Measurements from ENCODE around the gene PDX1.

Gene PDX1

DNA sequence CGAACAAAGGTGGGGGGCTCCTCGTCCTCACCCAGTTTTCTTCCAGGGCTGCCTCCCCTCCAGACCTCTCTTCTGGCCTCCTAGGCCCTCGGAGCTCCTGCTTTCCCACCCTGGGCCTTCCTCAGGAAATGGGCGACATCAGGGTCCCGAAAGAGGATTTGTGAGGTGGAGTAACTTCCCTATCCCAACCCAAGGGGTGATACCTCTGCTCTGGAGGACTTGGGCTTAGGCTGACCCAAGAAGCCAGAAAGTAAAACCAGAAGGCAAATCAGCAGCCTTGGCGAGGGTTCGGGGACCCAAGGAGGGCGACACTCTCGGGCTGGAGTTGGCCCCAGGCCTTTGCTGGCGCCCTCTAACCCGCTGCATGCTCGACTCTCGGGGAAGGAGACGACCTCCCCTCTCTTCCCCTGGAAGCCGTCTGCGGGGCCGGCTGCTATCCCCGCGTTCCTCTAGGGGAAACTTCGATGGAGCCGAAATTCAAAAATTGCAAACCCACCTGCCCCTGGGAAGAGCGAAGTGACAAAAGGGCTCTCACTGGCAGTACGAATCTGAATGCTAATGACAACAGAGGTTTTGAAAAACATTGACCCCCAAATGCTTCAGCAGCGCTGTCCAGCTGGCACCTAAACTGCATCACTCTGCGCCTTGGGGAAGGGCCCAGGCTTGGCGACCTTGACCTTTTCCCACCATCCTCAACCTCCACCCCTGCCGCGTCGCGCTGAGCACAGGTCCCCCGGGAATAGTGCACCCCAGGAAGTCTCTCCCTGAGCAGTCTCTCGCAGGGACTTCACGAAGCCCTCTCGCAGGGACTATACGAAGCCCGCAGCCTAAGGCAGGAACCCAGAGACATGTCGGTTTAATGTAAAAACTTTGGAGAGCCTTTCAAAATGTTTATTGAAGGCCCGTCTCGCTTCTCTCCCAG, 2.4 kb downstream of the PDX1 start:
- in situ Hi-C loops (cut with HindIII; ENCODE audit: low sequenced_read_pairs), result no loop called here
- H3K4me3 ChIP-seq (ENCODE audit: low read depth, low read length), result no peak overlapping the region
- TF ChIP-seq, protein P1, sequence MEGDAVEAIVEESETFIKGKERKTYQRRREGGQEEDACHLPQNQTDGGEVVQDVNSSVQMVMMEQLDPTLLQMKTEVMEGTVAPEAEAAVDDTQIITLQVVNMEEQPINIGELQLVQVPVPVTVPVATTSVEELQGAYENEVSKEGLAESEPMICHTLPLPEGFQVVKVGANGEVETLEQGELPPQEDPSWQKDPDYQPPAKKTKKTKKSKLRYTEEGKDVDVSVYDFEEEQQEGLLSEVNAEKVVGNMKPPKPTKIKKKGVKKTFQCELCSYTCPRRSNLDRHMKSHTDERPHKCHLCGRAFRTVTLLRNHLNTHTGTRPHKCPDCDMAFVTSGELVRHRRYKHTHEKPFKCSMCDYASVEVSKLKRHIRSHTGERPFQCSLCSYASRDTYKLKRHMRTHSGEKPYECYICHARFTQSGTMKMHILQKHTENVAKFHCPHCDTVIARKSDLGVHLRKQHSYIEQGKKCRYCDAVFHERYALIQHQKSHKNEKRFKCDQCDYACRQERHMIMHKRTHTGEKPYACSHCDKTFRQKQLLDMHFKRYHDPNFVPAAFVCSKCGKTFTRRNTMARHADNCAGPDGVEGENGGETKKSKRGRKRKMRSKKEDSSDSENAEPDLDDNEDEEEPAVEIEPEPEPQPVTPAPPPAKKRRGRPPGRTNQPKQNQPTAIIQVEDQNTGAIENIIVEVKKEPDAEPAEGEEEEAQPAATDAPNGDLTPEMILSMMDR (IDR thresholded peaks at IDR 0.05; ENCODE audit: low read depth, low read length, missing control alignments), result no peak
- DNase-seq (ENCODE audit: low read depth), result no peak

DNA sequence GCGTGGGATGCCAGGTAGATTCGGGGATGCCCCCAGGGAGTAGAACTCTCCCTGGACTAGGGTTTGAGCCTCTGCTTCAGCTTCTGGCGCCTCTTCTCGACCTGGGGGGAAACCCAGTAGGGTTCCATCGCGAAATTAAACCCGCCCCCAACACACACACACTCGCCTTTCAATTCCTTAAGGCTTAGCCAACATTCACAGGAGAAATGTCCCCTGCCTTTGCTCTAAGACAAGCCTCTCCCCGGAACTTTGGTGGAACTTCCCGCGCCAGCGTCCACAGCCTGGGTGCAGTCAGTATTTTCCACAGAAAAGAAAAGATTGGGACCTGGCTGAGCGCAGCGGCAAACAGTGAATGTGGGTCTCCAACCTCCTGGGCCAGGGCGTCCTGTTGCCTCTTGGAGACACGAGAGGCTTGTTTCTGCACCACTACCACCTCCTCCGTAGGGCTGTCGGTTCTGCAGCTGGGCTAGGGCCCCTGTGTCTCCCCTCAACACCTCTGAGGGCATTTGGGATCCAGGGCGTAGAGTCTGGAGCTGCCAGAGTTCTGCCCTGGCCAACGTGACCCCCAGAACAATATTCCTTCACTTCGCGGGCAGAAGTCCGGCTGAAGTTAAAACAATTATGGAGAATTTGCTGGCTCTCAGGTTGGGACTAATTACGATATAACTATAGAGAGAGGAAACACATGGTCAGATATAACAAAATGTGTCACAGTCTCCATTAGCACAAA, 3.2 kb downstream of the PDX1 start:
- in situ Hi-C loops (cut with HindIII; ENCODE audit: low sequenced_read_pairs), result no loop called here
- no peak overlapping the region for H3K4me3 ChIP-seq (ENCODE audit: low read depth, low read length)
- TF ChIP-seq, protein P1 (IDR thresholded peaks at IDR 0.05; ENCODE audit: low read depth, low read length, missing control alignments), result no peak
- no peak for DNase-seq (ENCODE audit: low read depth)

DNA sequence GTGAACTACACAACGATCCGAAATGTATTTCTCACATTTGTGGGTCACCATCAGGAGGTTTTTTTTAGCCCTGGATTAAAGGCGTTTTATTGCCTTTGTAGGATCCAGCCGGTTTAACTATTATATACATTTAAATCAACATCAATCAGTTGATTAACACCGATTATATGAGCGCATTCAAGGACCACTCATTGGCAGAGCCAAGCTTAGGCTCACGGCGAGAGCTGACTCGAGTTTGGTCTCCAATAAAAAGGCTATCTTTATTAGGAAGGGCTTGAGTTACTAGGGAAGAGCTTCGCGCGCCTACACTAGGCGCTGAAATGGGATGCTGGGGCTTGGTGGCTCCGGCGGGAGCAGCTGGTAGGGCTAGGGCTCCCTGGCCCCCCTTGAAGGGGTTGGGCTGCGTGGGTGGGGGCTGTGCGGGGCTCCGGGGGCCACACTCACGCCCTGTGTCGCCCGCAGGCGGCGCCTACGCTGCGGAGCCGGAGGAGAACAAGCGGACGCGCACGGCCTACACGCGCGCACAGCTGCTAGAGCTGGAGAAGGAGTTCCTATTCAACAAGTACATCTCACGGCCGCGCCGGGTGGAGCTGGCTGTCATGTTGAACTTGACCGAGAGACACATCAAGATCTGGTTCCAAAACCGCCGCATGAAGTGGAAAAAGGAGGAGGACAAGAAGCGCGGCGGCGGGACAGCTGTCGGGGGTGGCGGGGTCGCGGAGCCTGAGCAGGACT, 4.2 kb downstream of the PDX1 start:
- TF ChIP-seq, protein P1 (IDR thresholded peaks at IDR 0.05; ENCODE audit: low read depth, low read length, missing control alignments), result no peak
- DNase-seq (ENCODE audit: low read depth), result no peak
- no peak overlapping the region for H3K4me3 ChIP-seq (ENCODE audit: low read depth, low read length)
- in situ Hi-C loops (cut with HindIII; ENCODE audit: low sequenced_read_pairs), result no loop called here

DNA sequence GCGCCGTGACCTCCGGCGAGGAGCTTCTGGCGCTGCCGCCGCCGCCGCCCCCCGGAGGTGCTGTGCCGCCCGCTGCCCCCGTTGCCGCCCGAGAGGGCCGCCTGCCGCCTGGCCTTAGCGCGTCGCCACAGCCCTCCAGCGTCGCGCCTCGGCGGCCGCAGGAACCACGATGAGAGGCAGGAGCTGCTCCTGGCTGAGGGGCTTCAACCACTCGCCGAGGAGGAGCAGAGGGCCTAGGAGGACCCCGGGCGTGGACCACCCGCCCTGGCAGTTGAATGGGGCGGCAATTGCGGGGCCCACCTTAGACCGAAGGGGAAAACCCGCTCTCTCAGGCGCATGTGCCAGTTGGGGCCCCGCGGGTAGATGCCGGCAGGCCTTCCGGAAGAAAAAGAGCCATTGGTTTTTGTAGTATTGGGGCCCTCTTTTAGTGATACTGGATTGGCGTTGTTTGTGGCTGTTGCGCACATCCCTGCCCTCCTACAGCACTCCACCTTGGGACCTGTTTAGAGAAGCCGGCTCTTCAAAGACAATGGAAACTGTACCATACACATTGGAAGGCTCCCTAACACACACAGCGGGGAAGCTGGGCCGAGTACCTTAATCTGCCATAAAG, 4.8 kb downstream of the PDX1 start:
- in situ Hi-C loops (cut with HindIII; ENCODE audit: low sequenced_read_pairs), result no loop called here
- no peak overlapping the region for H3K4me3 ChIP-seq (ENCODE audit: low read depth, low read length)
- DNase-seq (ENCODE audit: low read depth), result no peak
- TF ChIP-seq, protein P1 (IDR thresholded peaks at IDR 0.05; ENCODE audit: low read depth, low read length, missing control alignments), result no peak

DNA sequence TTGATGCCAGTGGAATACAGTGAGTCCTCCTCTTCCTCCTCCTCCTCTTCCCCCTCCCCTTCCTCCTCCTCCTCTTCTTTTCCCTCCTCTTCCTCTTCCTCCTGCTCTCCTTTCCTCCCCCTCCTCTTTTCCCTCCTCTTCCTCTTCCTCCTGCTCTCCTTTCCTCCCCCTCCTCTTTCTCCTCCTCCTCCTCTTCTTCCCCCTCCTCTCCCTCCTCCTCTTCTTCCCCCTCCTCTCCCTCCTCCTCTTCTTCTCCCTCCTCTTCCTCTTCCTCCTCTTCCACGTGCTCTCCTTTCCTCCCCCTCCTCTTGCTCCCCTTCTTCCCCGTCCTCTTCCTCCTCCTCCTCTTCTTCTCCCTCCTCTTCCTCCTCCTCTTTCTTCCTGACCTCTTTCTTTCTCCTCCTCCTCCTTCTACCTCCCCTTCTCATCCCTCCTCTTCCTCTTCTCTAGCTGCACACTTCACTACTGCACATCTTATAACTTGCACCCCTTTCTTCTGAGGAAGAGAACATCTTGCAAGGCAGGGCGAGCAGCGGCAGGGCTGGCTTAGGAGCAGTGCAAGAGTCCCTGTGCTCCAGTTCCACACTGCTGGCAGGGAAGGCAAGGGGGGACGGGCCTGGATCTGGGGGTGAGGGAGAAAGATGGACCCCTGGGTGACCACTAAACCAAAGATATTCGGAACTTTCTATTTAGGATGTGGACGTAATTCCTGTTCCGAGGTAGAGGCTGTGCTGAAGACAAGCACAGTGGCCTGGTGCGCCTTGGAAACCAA, 5.6 kb downstream of the PDX1 start:
- TF ChIP-seq, protein P1 (IDR thresholded peaks at IDR 0.05; ENCODE audit: low read depth, low read length, missing control alignments), result no peak
- in situ Hi-C loops (cut with HindIII; ENCODE audit: low sequenced_read_pairs), result no loop called here
- DNase-seq (ENCODE audit: low read depth), result no peak

More for the DNA sequence above, 5.6 kb downstream of the PDX1 start:
- H3K4me3 ChIP-seq (ENCODE audit: low read depth, low read length), result no peak overlapping the region

All from astrocyte of the cerebellum (primary cell).